ENCODE measurements around the gene CENPN. TPM values are rescaled to one million over a fixed set of nuclear protein-coding genes. Genes with fewer than 3 reads are reported as not detected.

The CENPN gene
- total RNA-seq, 1 donor from 2014 or later, result 14.4 TPM

DNA sequence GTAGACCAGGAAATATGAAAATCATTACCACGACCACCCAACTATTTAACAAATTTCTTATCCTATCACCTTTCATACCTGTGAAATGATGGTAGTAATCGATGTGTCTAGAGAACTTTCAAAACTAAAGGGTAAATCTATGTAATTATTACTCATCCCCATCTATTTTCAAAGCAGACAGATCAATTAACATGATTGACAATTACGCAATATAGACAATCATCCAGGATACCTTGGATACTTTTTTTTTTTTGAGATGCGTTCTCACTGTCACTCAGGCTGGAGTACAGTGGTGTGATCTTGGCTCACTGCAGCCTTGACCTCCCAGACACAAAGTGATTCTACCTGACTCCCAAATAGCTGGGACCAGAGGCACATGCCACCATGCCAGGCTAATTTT lies 74.0 kb downstream of the CENPN start:
- no peak for DNase-seq

Small RNA genes within 50 kb of the gene (small RNA-seq; reads per million reads assigned to genes)
- gene AC092718.3 (ENCODE audit: low replicate concordance), result not detected

Other genes starting within 250 kb of the CENPN start
- 2.8 TPM for gene CDYL2, start 202.6 kb upstream of the CENPN start, total RNA-seq
- gene CMC2, start 329 bp upstream of the CENPN start, total RNA-seq, result 16.6 TPM
- gene ATMIN, start 28.6 kb downstream of the CENPN start, total RNA-seq, result 25.9 TPM
- 0.69 TPM for gene C16orf46, start 70.0 kb downstream of the CENPN start, total RNA-seq
- 23.5 TPM for gene GCSH, start 89.2 kb downstream of the CENPN start, total RNA-seq
- gene BCO1, start 231.5 kb downstream of the CENPN start, total RNA-seq, result not detected

Measured in skin of body (tissue), 3 donors.